HepG2 (cell line): Measurements from ENCODE around the gene CERS6. TPM values are rescaled to one million over a fixed set of nuclear protein-coding genes. Genes with fewer than 3 reads are reported as not detected.

Source experiments
- BRD4 ChIP-seq: sonication (generic); formaldehyde crosslinking; IDR thresholded peaks from 2 replicates; pipeline ENCODE4 v1.4.0; 2020; ENCODE audit warnings: missing genetic modification reagents
- CBX2 ChIP-seq, 2 experiments: fragments of 200-600 bp in 1 of 2; sonication (generic); formaldehyde crosslinking in 1 of 2; IDR thresholded peaks; 2 replicates each; pipeline versions ENCODE4 v1.7.0 to v1.8.1; 2018 to 2022; ENCODE audit warnings: low read depth in 2 of 2, low read length in 1 of 2, mild to moderate bottlenecking in 1 of 2, missing genetic modification reagents in 1 of 2
- FOSL2 ChIP-seq: sonication (generic); formaldehyde crosslinking; IDR thresholded peaks from 2 replicates; pipeline ENCODE4 v1.4.0; 2020; ENCODE audit warnings: missing genetic modification reagents
- MNT ChIP-seq: fragments of 450-650 bp; IDR thresholded peaks from 2 replicates; pipeline ENCODE4 v1.6.1; 2016
- PHF8 ChIP-seq: sonication (generic); formaldehyde crosslinking; IDR thresholded peaks from 2 replicates; pipeline ENCODE4 v1.5.0; 2020; ENCODE audit warnings: missing genetic modification reagents
- SMYD3 ChIP-seq: sonication (generic); formaldehyde crosslinking; IDR thresholded peaks from 2 replicates; pipeline ENCODE4 v1.8.1; 2023; ENCODE audit warnings: mild to moderate bottlenecking, missing genetic modification reagents
- SYNCRIP ChIP-seq: fragments of 200-400 bp; formaldehyde crosslinking; IDR thresholded peaks from 2 replicates; pipeline ENCODE4 v1.6.1; 2018; ENCODE audit warnings: mild to moderate bottlenecking, low read depth, low read length; ENCODE audit not compliant: insufficient read depth
- TBL1XR1 ChIP-seq: fragments of 150-350 bp; IDR thresholded peaks from 2 replicates; pipeline ENCODE4 v1.6.1; 2014; ENCODE audit warnings: borderline replicate concordance, low read length; ENCODE audit not compliant: partially characterized antibody
- ZHX2 ChIP-seq, 2 experiments: sonication (generic) in 1 of 2; formaldehyde crosslinking in 1 of 2; IDR thresholded peaks; 2 replicates each; pipeline versions ENCODE4 v1.6.1 to v1.9.0; 2014 to 2022; ENCODE audit warnings: antibody characterized with exemption in 1 of 2, borderline replicate concordance in 1 of 2, inconsistent platforms in 1 of 2, low read depth in 1 of 2, missing genetic modification reagents in 1 of 2
- ZMYM2 ChIP-seq: sonication (generic); formaldehyde crosslinking; IDR thresholded peaks from 2 replicates; pipeline ENCODE4 v1.8.0; 2022; ENCODE audit warnings: mild to moderate bottlenecking, missing genetic modification reagents
- ZNF605 ChIP-seq: sonication (generic); formaldehyde crosslinking; IDR thresholded peaks from 2 replicates; pipeline ENCODE4 v1.8.0; 2022; ENCODE audit warnings: mild to moderate bottlenecking, missing genetic modification reagents
- ZNF770 ChIP-seq: sonication (generic); formaldehyde crosslinking; IDR thresholded peaks from 2 replicates; pipeline ENCODE4 v1.5.0; 2020; ENCODE audit warnings: mild to moderate bottlenecking, missing genetic modification reagents
- ZSCAN25 ChIP-seq: sonication (generic); formaldehyde crosslinking; IDR thresholded peaks from 2 replicates; pipeline ENCODE4 v1.8.0; 2022; ENCODE audit warnings: mild to moderate bottlenecking, missing genetic modification reagents
- polyA plus RNA-seq, 8 experiments: library from polyadenylated mRNA; depleted of rRNA in 3 of 8; stranded (reverse) in 7 of 8; unstranded in 1 of 8; fragments of >200 nt; fragmentation: Illumina TruSeq in 4 of 8; extraction: Trizol in 4 of 8; gene quantifications; 2 replicates each; pipeline versions ENCODE4 v1.2.1 to v1.2.3, GENCODE V29; 2011 to 2016; ENCODE audit warnings: low read depth in 4 of 8, missing spikeins in 1 of 8, mixed read lengths in 1 of 8; ENCODE audit not compliant: insufficient read depth in 1 of 8
- total RNA-seq, 5 experiments: library from RNA; depleted of rRNA; stranded (reverse); fragments of >200 nt; fragmentation: Illumina TruSeq; extraction: Trizol; gene quantifications; 2 replicates each; pipeline ENCODE4 v1.2.3, GENCODE V29; 2016; ENCODE audit warnings: low read depth in 1 of 5
- TF ChIP-seq, protein P1 (sequence below): IDR thresholded peaks from 2 replicates; pipeline ENCODE4 v1.6.1; 2016; ENCODE audit warnings: low read depth, borderline replicate concordance
- TF ChIP-seq, protein P2 (sequence below): sonication (generic); formaldehyde crosslinking; IDR thresholded peaks from 2 replicates; pipeline ENCODE4 v1.5.1; 2020; ENCODE audit warnings: missing genetic modification reagents, mild to moderate bottlenecking, borderline replicate concordance
- TF ChIP-seq, protein P3 (sequence below): sonication (generic); formaldehyde crosslinking; IDR thresholded peaks from 2 replicates; pipeline ENCODE4 v1.4.0; 2020; ENCODE audit warnings: mild to moderate bottlenecking, missing genetic modification reagents

The CERS6 gene
- total and polyA plus RNA-seq, 2 of the 13 experiments (the other 11 are each of a cell fraction or from before 2014, with no cell fraction given): 10.1 to 20.3 TPM

DNA sequence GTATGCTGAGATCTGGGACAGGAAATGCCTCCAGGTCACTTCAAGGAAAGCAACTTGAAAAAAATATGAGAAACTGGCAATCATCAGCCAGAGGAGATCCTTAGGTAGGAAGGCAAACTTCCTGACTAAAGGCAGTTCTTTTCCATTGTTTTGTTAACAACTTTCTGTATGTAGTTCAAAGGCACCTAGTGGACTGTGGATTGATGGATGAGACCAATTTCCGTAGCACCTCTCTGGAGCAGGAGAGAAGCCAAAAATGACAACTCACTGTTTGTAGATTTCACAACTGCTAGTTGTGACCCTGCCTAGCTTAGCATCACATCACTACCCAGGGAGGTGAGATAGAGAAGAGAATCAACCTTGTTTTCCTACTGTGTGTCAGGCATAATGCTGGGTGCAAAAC lies 324.6 kb downstream of the CERS6 start (continued):
- TF ChIP-seq ZMYM2 (CRISPR knock-in tag): no peak
- TF ChIP-seq, protein P1, sequence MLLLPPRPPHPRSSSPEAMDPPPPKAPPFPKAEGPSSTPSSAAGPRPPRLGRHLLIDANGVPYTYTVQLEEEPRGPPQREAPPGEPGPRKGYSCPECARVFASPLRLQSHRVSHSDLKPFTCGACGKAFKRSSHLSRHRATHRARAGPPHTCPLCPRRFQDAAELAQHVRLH: no peak
- no peak for TF ChIP-seq ZNF605
- TF ChIP-seq, protein P2, sequence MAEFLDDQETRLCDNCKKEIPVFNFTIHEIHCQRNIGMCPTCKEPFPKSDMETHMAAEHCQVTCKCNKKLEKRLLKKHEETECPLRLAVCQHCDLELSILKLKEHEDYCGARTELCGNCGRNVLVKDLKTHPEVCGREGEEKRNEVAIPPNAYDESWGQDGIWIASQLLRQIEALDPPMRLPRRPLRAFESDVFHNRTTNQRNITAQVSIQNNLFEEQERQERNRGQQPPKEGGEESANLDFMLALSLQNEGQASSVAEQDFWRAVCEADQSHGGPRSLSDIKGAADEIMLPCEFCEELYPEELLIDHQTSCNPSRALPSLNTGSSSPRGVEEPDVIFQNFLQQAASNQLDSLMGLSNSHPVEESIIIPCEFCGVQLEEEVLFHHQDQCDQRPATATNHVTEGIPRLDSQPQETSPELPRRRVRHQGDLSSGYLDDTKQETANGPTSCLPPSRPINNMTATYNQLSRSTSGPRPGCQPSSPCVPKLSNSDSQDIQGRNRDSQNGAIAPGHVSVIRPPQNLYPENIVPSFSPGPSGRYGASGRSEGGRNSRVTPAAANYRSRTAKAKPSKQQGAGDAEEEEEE (CRISPR knock-in tag): no peak
- no peak for TF ChIP-seq SMYD3 (CRISPR knock-in tag)
- TF ChIP-seq PHF8 (CRISPR knock-in tag): no peak
- TF ChIP-seq ZHX2 (IDR thresholded peaks at IDR 0.05; ENCODE audit: low read depth): no peak
- no peak for TF ChIP-seq ZHX2 (CRISPR knock-in tag; IDR thresholded peaks at IDR 0.05; ENCODE audit: borderline replicate concordance)
- no peak for TF ChIP-seq CBX2 (IDR thresholded peaks at IDR 0.05; ENCODE audit: low read depth, low read length)
- TF ChIP-seq CBX2 (CRISPR knock-in tag; IDR thresholded peaks at IDR 0.05; ENCODE audit: low read depth): no peak
- TF ChIP-seq SYNCRIP: no peak
- no peak for TF ChIP-seq ZSCAN25 (CRISPR knock-in tag)
- TF ChIP-seq, protein P3, sequence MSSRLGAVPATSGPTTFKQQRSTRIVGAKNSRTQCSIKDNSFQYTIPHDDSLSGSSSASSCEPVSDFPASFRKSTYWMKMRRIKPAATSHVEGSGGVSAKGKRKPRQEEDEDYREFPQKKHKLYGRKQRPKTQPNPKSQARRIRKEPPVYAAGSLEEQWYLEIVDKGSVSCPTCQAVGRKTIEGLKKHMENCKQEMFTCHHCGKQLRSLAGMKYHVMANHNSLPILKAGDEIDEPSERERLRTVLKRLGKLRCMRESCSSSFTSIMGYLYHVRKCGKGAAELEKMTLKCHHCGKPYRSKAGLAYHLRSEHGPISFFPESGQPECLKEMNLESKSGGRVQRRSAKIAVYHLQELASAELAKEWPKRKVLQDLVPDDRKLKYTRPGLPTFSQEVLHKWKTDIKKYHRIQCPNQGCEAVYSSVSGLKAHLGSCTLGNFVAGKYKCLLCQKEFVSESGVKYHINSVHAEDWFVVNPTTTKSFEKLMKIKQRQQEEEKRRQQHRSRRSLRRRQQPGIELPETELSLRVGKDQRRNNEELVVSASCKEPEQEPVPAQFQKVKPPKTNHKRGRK: no peak
- no peak for TF ChIP-seq MNT
- TF ChIP-seq FOSL2 (CRISPR knock-in tag): peak; percentile 60
- no peak for TF ChIP-seq ZNF770 (CRISPR knock-in tag)
- TF ChIP-seq TBL1XR1: no peak
- no peak for TF ChIP-seq BRD4 (CRISPR knock-in tag)
